Kidney tubule cell (primary cell): ENCODE data around the gene DRD2.

Experiments
- DNase-seq: peaks from one replicate; pipeline ENCODE4 v3.0.0-alpha.2; 2018; ENCODE audit warnings: low spot score

The DRD2 gene

GRCh38 chr11:113484223-113484622, 9.0 kb upstream of the DRD2 start:
- no peak for DNase-seq

- no peak for DNase-seq
Observed at GRCh38 chr11:113481672-113482071, 6.5 kb upstream of the DRD2 start.

GRCh38 chr11:113481226-113481625, 6.0 kb upstream of the DRD2 start:
- no peak for DNase-seq

- no peak for DNase-seq
Observed at GRCh38 chr11:113477321-113477720, 2.1 kb upstream of the DRD2 start.

GRCh38 chr11:113476553-113476952, 1.4 kb upstream of the DRD2 start:
- no peak for DNase-seq

- DNase-seq: peak; percentile 68
Observed at GRCh38 chr11:113474362-113475159, 637 bp downstream of the DRD2 start.

- no peak for DNase-seq
Observed at GRCh38 chr11:113473983-113474361, 1.2 kb downstream of the DRD2 start.

GRCh38 chr11:113472471-113472870, 2.7 kb downstream of the DRD2 start:
- DNase-seq: no peak

GRCh38 chr11:113470233-113470632, 5.0 kb downstream of the DRD2 start:
- no peak for DNase-seq

- no peak for DNase-seq
Observed at GRCh38 chr11:113468726-113469345, 6.4 kb downstream of the DRD2 start.

- DNase-seq: no peak
Observed at GRCh38 chr11:113467545-113467944, 7.7 kb downstream of the DRD2 start.

GRCh38 chr11:113465786-113466185, 9.4 kb downstream of the DRD2 start:
- DNase-seq: peak; percentile 13

- DNase-seq: no peak
Observed at GRCh38 chr11:113464416-113464815, 10.8 kb downstream of the DRD2 start.

- DNase-seq: no peak
Observed at GRCh38 chr11:113462830-113463229, 12.4 kb downstream of the DRD2 start.

GRCh38 chr11:113461639-113462038, 13.6 kb downstream of the DRD2 start:
- no peak for DNase-seq

- DNase-seq: no peak
Observed at GRCh38 chr11:113460469-113460868, 14.7 kb downstream of the DRD2 start.

- no peak for DNase-seq
Observed at GRCh38 chr11:113458189-113458588, 17.0 kb downstream of the DRD2 start.

- DNase-seq: no peak
Observed at GRCh38 chr11:113457784-113458183, 17.4 kb downstream of the DRD2 start.

- DNase-seq: no peak
Observed at GRCh38 chr11:113454455-113454854, 20.7 kb downstream of the DRD2 start.

- no peak for DNase-seq
Observed at GRCh38 chr11:113449743-113450142, 25.5 kb downstream of the DRD2 start.

- no peak for DNase-seq
Observed at GRCh38 chr11:113448316-113448677, 26.9 kb downstream of the DRD2 start.

GRCh38 chr11:113447621-113448315, 27.4 kb downstream of the DRD2 start:
- peak; percentile 4 for DNase-seq

GRCh38 chr11:113446938-113447337, 28.3 kb downstream of the DRD2 start:
- no peak for DNase-seq
